GM18909 (cell line): Measurements from ENCODE around the gene PRKAG1.
A peak's percentile ranks its signal among the peaks of the same experiment; 100 is the strongest.

Experiments used
- ATAC-seq: cut with Tn5 transposase; IDR thresholded peaks from one replicate; pipeline ENCODE4 v1.9.1; 2021; ENCODE audit warnings: mild to moderate bottlenecking; ENCODE audit not compliant: unreplicated experiment, poor library complexity

PRKAG1 gene

DNA sequence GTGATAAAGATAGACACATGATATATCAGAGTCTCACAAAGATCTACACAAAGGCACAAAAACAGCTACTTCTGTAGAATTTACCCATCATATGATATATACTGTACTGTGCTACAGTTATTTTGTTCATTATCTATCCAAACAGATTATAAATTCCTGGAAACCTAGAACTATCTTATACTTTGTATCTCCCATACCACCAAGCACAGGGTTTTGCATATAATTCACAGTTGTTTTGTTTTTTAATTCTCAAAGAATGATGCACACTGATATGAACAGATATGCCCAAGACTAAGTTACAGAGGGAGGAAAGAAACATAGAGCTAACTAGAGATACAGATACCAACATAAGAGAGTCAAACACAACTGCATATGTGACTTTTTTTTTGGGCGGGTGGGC lies 3.4 kb downstream of the PRKAG1 start:
- ATAC-seq = no peak

DNA sequence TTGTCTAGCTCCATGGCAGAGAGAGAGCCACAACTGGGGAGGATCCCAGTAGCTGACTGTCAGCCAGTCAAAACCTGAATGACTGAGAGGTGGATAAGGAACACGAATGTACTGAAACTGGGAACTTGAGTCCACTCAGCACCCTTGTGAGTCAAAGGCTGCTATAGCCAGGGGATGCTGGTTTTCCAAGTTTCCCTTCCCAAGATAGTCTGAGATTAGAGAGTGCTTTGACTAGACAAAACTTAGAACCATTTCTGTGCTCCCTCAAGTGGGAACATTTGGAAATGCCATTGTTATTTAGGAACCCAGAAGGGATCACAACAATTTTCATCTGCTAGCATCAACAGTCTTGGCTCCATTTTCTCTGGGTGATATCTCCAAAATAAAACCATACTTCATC lies 4.0 kb downstream of the PRKAG1 start:
- no peak for ATAC-seq

DNA sequence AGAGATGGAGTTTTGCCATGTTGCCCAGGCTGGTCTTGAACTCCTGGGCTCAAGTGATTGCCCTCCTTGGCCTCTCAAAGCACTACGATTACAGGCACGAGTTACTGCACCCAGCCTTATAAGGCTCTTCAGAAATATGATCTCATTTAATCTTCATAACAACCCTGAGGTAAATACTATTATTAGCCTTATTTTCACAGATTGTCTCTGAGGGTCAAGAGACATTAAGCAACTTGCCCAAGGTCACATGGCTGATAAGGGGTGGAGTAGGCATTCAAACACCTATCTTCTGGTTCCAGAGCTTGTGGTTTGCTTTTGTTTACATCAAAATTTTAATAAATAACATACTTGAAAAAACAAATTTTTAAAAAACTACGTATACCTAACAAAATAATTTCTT lies 5.1 kb downstream of the PRKAG1 start:
- ATAC-seq = no peak

DNA sequence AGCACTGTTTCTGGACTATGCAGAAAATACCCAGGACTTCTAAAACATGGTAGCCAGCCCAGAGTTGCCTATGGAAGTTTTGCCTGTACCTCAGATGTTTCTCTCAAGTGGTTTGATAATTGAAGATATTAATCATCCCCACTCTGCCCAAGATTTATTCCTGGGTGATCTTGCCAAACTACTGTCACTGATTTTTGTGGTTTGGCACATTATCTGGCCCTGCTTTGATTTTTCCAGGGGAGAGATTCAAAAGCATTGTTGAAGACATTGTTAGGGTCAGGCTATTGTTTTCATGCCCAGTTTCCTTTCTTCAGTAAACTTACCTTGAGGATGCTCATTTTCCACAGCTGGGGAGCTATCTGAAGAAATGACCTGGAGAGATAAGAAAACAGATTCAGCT lies 5.8 kb downstream of the PRKAG1 start:
- no peak for ATAC-seq

DNA sequence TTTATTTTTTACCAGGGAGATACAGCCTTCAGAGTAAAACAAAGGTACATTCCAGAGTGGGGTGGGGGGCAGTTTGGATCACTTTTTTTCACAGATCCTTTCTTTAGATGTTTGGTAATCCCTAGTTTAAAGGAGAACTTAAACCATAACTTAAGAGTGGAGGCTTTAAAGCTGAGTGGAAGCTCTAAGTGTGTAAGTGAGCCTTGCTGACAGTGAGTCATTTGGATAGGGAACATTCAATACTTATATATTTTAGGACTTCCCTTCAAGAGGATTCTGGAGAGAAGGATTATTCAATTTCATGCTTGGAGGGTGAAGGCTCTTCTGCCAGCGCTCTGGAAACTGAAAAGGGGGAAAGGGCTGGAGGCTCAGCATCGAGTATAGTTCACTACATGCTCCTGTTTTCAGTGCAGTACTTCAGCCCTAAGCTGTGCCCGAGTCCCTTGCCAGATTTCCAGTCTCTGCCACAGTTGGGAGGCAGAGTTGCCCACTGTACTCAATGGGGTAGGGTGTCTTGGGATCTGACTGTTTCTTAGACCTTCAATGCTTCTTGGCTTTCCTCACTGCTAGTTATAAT lies 8.4 kb downstream of the PRKAG1 start:
- ATAC-seq = no peak

DNA sequence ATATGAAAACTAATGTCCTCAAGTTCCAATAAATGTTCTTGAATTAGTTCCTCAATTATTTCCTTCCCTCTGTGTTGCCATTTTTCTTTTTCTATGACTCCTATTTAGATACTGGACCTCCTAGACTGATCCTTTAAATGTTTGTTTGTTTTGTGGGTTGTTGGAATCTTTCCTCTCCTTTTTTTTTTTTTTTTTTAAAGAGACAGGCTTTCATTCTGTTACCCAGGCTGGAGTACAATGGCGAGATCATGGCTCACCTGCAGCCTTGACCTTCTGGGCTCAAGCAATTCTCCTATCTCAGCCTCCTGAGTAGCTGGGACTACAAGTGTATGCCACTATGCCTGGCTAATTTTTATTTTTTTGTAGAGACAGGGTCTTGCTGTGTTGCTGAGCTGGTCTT lies 9.6 kb downstream of the PRKAG1 start:
- ATAC-seq = no peak

DNA sequence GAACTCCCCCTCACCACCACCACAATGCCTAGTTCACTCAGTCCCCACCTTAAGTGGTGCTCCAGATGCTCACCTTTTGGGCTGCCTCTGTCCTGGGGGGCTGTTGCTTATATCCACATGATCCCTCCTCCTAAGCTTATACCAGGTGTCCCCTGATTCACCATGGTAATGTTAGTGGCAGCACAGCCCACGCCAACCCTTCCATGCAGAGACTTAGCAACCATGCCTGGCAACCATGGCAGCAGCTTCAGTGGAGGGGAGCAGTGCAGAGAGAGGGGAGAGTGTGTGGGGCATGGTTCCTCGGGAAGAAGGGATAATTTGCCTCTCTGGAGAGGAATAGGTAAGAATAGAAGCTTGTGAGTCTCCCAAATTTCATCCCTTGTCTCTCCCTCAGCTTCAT lies 18.2 kb downstream of the PRKAG1 start:
- ATAC-seq = no peak

DNA sequence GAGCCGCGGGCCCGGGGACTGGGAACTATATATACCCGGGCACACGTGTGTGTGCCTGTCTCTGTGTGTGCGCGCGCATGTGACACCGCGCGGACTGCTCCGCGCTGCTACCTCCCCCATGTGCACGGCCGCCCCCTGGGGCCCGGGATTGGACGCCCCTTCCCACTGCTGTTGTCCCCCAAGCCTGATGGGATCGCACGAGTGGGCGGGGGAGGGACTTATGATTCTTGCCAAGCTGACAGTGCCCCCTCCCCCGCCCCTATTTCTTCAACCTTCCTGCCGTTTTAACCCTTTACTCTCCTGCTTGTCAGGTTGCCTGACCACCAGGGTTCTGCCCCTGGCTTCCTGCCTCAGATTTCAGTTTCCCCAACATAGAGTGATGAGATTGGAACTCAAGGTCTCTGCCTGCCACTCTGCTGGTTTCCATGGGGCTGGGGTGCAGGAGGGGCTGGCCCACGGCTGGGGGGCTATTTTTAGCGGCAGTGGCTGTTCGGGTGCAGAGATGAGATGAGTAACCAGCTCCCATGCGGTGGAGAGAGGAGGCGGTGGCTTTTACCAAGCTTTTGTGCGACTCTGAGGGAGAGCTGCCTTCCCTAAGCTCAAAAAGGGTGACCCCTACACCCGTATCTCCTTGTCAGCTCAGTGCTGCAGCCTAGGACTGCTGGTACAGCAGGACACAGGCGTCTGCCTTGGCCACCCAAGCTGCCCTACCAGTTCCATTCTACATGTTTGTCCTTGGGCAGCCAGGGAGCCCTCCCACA lies 19.0 kb downstream of the PRKAG1 start, which contains the start of gene DDN:
Gene DDN (minus strand): TSS at position 5 of the 761 bp plus-strand sequence. CDS start 88 bp downstream, outside the sequence.
- ATAC-seq = no peak

DNA sequence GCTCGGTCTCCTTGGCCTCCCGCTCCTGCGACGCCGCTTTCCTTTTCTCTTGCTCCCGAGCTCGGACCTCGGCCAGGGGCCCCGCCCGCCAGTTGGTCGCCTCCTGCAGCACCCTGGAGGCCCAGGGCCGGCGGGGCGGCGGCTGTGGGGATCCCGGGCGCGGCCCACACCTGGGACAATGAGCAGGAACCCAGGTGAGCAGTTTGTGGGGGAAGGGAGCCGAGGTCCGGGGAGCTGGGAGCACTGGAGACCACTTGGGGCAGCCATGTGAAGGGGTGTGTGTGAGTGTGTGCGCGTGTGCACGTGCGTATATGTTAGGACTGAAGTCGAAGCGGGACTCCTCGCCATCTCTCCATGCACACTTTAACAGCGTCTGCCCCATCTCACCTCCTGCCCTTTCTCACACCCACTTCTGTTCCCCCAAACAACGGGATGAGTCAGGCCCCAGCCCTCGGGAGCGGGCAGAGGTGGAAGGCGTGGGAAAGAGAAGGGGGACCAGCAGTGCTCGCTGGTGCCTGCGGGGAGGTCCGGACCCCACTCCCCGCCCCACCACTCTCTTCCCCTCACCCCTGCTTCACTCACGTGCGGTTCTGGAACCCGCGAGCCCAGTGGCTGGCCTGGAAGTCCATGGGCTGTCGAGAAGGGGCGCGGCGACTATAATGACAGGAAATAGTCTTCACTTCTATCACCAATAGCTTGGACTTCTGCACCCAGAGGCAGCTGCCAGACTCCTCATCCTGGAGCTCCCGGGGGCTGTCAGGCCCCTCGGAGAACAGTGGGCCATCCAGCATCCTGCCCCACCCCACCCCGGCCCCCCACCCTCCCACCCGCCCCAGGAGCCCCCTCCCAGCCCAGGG lies 19.9 kb downstream of the PRKAG1 start:
- peak; percentile 6 for ATAC-seq

DNA sequence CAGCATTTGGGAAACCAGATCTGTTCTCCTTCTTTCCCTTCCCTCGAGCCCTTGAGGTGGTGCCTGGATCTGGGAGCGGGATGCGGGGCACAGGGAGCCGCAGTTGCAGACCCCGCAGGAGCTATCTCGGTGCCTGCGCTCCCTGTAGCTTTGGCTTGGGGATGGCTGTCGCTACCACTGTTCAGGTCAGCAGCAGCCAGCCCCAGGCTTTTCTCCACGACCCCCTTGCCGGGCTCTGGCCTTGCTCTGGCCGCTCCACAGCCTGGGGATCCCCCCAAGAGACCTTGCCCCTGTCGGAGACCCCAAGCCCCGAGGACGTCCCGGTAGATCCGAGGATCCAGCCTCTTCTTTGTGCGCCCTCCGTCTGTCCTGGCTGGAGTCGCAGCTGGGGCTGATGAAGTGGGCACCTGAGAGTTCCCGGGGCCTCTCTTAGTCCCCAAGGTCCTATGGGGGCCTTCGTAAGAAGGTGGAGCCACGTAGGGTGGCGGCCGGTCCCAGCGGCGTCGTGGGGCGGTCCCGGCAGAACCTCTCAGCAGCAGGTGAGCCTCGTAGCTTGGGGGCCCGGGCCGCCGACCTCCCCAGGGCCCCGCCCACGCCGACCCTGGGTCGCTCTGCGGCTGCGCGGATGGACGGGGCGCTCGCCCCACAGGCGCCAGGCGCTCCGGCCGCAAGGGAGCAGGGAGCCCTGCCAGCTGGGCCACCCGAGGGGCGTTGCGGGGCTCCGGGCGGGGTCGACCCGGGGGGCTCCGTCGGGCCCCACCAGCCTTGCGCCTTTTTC lies 20.7 kb downstream of the PRKAG1 start:
- ATAC-seq = peak; percentile 45

DNA sequence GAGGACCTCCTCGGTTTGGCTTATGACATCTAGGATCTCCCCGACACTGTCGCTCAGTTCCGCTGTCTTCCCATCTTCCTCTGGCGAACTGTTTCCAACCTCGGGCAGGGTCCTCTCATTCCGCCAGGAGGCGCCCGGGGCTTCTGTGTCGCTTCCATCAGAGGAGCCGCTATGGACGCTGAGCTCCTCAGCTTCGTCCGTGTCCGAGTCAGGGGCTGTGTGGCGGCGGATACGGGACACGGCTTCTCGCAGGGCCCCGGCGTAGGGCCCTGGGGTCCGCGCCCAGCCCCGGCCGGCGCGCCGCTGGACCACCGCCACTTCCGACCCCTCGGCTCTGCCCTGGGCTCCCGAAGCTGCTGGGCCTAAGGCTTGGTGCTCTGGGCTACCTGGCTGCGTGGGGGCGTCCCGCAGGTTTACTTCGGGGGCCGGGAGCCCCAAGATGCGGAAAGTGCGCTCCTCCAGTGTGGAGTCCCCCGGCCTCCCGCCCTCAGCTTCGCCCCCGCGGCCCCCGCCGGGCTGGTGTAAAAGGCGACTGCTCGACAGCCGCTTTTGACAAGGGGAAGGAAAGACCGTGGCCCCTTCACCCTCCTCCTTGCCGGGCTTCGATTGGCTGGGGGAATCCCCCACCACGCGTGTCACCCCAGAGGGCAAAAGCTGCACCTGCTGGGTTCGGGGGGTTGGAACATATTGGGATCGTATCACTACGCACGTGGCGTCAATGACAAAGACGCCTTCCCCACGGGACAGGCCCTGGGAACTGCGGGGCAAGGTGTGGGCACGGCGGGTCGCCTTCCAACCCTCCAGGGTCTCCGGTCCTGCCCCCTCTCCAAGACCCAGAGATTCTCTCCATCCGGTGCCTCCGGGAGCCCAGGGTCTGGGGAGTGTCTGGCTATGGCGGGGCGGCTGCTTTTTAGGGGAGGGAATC lies 21.5 kb downstream of the PRKAG1 start:
- no peak for ATAC-seq

DNA sequence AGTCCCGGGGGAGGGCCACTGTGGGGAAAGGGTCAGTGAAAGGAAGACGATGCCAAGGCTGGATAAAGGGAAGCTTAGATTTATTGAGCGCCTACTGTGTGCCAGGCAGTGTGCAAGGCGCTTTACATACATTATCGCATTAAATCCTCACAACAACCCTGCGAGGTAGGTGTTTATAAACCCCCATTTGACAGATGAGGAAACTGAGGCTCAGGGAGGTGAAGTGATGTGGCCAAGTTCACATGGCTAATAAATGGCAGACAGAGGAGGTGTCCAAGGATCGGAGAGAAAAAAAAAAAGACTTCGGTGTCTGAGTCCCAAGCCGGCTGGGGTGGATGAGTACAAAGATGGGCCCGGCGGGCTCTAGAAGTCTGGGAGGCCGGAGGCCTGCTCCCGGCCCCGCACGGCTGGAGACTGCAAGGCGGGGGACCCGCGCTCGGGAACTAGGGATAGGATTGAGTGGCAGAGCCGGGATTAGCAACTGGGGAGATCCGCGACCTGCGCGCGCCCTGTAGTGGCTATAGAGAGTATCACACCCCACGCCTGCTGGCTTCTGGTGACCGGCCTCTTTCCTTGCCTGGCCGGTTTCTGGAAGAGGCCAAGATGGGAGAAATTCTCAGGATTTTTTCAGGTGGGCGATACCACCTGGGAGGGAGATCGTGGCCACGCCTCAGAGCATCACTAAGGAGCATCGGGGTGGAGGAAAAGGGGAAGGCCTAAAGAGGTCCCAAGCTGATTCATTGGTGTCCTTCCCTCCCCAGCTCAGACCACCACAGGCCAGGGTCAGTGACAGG lies 23.3 kb downstream of the PRKAG1 start:
- no peak for ATAC-seq

DNA sequence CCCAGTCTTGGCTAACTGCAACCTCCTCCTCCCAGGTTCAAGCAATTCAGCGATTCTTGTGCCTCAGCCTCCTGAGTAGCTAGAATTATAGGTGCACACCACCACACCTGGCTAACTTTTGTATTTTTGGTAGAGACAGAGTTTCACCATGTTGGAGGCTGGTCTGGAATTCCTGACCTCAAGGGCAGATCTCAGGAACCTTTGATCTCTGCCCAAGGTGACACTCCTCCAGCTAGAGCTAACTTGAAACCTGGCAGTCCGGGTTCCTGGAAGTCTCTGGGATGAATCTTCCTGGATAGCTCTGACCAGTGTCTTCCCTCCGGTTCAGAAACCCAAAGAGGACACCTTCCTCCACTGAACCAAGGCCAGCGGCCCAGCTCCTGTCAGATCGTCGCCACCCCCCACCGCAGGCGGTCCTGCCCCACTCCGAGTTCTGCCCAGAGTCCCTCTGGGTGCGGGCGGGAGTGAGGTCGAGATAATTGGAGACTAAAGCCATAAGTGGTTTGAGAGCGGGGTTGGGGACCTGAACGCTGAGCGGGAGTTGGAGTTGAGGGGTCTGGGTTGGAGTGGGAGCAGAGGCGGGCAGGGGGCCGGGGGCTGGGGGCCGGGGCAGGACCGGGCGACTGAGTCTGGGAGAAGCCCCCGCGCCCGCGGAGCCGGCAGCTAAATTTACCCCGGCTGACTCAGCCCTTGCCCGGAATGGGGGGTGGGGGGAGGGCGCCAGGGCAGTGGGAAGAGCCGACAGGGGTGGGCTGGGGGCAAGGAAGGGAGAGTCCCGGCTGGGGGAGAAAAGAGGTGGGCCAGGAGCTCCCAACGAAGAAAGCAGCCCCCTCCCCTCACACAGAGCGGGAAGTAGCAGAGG lies 24.1 kb downstream of the PRKAG1 start:
- no peak for ATAC-seq

DNA sequence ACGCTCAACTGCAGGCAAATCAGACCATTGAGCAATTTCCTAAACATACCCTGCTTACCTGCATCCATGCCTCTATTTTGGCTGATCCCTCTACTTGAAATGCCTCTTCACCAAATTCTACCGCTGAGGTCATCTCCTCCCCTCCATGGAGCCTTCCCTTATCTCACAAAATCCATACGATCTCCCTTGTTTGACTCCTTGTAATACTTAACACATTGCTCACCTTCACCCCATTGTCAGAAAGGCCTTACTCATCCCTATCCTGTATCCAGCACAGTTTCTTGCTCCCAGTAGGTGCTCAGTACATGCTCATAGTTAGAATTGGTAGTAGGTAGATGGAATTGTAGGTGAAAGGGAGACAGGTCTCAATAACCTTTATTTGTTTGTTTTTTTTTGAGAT lies 24.8 kb downstream of the PRKAG1 start:
- ATAC-seq = no peak

DNA sequence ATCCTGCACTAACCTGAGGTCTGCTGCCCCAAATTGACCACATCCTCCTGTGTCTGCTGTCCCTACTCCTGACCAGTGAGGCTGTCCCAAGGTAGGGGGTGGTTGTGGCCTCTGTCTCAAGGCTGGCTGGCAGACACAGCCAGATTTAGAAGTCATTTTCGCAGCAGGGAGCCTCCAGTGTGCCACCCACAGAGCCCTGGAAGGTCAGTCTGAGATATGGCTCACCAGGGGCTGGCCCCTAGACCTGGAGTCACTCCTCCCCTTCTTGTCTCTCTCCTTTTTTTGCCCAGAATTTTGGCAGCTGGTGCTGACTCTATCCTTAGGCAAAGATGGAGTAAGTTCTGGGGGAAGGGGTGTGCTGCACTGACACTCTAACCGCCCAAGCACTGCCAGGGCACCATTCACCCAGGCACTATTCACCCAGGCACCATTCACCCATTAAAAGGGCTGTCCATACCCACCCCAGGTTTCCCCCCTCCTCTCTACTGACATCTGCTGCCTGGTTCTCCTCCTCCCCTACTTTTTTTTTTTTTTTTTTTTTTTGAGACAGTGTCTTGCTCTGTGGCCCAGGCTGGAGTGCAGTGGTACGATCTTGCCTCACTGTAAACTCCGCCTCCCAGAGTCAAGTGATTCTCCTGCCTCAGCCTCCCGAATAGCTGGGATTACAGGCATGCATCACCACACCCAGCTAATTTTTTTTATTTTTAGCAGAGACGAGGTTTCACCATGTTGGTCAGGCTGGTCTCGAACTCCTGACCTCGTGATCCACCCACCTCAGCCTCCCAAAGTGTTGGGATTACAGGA lies 27.1 kb downstream of the PRKAG1 start:
- no peak for ATAC-seq

DNA sequence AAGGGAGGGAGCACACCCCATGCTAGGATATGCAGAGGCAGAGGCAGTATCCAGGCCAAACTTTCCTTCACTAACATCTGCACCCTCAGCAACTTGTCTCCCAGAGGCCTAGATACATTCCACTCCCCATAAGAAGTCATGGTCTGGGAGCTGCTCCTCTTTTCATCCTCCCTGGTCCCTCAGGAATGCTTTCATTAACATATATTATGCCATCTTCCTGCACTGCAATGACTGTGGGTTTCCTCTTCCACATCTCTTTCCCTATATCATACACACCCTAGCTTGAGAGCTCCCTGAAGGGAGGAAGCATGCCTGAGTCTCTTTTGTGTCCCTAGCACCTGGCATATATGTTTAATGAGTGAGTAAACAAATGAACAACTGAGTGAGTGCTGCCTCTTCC lies 28.0 kb downstream of the PRKAG1 start:
- ATAC-seq = no peak
